CD4-positive, alpha-beta T cell treated with Interleukin-12 subunit alpha and Interleukin-12 subunit beta, for 1 hour (primary cell): ENCODE results near the gene RNF217.
"Not testable (repeated sequence)": the region's sequence is repeated elsewhere in the genome, so short reads cannot be mapped to it uniquely, and the experiment has no call there.

Source experiments
- DNase-seq: peaks from one replicate; pipeline ENCODE4 v3.0.0-alpha.2; 2020

The RNF217 gene

DNA sequence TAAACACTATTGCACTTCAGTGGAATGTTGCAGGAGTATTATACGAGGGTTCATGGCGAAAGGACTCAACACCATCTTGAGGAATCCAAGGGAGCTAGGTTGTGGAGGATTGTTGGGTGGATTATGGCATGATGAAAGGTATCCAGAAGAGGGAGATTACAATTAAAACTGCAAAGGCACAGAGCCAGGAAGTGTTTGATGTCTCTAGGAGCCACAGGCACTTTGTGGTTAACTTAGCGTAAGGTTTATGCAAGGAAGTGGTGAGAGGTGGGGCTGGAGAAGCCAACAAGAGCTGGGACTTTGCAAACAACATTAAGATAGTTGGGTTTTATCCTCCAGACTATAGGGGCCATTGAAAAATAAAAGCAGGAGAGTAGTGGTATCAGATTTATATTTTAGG is 104.7 kb downstream of the RNF217 start:
- DNase-seq = peak; percentile 43

DNA sequence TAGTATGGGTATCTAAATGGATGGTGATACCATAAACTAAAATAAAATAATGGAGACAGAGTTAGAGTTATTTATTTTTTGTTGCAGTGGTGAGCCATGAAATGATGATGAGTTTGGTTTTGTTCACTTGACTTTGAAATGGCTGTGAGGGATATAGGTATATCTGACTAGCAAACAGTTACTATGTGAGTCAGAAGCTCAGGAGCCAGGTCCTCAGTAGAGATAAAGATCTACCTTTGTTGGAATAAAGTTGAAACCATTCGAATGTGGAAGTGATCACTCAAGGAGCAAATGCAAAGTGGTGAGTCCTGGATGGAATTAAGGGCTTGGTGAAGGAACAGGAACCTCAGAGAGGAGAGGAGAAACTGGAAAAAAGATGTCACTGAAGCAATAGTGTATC is 105.3 kb downstream of the RNF217 start:
- no peak for DNase-seq

DNA sequence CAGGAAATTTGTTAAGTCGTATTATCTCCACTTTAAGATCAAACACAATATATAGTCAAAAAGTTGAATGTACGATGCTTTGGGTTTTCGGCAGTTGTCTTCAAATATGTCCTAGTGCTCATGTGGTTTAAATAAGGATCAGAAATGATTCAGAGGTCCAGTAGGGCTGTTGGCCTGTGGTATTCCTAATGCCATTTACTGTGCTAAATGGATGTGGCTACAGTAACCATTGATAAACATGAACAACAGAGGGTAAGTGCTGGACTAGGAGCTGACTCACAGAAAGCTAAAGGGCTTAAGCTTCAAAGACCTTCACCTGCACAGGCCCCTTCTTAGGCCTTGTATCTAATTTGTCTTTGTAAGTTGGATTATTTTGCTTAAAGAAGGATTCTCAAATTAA is 110.8 kb downstream of the RNF217 start:
- DNase-seq = no peak

DNA sequence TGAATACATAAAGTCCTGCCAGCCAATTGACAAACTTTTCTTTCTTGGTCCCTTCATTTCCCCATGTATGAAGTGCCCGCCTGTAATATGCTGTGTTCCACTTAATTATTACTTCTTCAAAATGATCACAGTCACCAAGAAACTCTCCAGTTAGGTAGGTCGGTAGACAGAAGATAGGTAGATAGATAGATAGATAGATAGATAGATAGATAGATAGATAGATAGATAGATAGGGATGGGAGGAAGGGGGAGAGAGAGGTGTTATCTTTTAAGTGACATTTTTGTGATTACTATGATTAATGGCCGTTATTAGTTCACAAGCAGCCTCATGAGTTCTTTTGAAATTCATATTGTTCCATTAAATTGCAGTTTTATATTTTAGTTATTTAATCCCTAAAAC is 111.9 kb downstream of the RNF217 start:
- no peak for DNase-seq

DNA sequence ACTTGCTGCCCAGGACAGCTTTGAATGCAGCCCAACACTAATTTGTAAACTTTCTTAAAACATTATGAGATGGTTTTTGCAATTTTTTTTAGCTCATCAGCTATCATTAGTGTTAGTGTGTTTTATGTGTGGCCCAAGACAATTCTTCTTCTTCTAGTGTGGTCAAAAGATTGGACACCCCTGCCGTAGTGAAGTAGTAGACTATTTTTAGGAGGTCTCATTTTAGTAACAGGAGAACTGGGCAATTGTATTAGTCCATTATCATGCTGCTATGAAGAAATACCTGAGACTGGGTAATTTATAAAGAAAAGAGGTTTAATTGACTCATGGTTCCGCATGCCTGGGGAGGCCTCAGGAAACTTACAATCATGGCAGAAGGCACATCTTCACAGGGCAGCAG is 112.8 kb downstream of the RNF217 start:
- DNase-seq = not testable (repeated sequence)

DNA sequence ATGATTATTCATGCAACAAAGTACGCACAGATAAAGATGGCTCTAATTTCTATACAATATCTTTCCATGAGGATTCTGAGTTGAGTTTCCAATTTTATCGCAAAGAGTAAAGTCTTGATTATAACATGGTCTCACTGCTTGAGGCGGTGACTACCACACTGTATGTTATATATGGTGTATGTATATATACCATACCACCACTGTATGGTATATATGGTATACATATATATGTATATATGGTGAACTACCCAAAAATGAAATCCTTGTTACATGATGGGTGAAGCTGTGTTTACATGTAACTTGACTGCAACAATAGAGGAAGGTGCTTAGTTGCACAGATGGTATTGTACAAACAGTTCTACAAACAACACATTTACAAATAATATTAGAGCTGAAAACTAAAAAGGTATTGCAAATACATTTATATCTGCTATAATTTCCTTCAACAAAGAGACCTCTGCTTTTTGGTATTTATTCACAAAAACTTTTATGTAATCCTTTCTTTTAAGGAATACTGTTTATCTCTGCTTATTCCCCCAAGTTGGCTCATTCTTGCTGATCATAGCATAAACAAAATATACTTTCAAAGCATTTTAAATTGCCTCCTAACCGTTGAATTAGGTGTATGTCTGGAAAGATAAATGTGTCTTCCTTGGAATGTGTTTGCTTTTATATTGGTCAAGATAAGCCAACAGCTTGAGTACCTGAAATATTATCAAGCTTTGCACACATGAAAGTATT is 113.7 kb downstream of the RNF217 start:
- no peak for DNase-seq

DNA sequence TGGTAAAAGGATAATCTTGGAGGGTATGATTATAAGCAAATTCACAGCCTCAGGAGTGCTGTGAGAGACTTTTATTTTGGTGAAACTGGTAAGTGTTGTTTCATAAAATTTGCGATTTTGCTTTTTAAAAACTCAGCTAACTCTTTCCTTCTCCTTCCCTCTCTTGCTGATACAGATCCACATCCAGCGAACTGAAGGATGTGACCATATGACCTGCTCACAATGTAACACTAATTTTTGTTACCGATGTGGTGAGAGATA is 114.2 kb downstream of the RNF217 start:
- no peak for DNase-seq

DNA sequence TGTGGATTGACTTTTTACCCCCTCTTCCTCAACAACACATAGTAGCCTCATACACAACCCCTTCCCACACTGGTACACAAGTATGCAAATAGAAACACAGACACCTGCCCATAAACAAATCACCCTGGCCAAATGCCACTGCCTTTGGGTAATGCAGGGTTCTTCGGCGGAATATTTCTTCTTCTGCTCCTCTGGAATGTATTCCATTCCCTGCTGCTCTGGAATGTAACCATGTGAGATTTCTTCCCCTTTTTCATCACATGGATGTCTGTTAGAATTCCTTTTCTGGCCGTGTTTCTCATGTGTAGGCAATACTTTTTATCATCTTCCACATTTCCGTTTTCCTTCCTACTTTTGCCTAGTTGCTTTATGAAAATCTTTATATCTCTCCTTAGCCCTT is 115.2 kb downstream of the RNF217 start:
- no peak for DNase-seq

DNA sequence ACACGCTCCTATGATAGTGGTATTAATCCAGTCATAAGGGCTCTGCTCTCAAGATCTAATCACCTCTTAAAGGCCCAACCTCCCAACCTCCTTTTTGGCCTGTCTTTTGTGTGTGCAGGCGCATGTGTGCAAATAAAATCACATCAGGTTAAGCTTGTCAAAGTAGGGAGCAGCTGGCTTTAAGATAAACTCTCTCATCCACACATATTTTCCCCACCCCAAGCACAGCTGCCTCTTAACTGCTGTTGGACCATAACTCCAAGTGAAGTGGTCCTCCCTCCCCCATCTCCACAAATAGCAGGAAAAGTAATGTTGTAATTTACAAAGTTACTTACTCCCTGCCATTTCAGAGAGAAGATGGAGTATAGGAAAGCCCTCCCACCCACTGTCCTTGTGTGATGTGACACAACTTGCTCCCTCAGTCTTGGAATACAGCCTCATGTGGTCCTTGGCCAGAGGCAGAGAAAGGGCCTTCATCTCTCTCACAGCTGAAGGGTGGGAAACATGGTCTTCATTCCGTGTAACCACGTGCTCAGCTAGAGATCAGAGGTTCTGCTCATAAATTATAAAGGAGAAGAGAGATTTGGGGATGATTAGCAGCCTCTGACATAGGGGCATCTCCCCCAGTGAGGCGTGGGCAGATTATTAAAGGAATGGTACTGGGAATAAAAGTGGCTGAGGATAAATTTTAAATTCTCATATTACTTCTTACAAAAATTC is 116.5 kb downstream of the RNF217 start:
- no peak for DNase-seq

DNA sequence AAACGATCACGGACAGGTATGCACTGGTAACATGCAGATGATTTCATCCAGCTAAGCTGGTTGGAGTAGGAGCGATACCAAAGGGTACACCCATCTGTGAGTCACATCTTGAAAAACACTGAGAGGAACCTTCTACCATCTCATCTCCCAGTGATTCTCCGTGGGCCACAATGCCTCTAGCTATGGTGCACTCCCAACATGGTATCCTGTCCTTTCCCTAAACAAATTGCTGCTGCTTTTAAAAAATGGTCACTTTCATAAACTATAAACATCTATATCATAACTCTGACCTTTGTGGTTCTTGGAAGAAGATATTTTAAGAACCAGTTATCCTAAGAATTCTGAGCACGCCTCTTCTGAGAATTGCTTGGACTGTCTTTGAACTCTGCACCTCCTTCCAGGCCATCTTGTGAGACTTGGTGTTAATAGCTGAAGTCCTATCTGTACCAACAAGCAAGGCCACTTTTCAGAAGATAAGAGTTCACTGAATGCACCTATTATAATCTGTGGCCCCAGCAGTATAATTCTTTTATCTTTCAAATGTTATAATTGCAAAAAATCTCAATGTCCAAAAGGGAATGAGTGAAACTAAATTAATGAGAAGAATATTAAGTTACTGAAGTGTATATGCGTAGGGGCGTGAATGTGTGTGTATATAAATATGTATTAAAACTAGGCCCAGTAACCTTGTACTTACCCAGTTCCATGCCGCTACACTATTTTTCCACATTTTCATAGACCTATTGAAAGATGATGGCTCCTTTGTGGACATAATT is 120.9 kb downstream of the RNF217 start:
- no peak for DNase-seq

DNA sequence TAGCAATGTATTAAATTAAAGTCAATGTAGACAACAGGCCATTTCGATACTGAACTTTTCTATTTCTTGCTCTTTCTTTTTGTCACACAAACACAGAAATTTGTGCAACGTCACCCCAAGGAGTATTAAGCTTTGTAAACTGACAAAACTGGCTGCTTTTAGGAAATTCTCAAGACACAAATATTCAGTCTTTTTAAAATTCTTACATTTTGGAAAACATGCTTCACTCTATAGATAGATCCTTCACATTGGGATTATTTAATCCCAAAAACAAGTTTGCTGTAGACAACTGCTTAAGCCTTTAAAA is 121.4 kb downstream of the RNF217 start:
- no peak for DNase-seq

DNA sequence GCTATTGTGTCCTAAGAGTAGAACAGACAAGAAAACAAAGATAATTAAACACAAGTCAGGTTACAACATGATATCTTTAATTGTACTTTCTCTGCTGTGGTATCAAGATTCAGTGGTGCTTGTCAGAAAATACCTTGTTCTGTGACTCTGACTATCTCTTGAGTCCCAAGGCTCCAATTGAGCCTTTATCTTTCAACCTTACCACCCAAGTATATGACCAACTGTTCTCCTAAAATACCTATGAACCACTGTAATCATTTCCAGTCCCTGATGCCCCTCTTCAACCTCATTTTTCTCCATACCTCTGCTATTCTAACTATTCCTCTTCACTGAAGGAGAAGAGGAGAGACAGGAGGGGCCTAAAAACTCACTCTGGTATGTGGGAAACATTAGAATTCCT is 124.5 kb downstream of the RNF217 start:
- DNase-seq = no peak

DNA sequence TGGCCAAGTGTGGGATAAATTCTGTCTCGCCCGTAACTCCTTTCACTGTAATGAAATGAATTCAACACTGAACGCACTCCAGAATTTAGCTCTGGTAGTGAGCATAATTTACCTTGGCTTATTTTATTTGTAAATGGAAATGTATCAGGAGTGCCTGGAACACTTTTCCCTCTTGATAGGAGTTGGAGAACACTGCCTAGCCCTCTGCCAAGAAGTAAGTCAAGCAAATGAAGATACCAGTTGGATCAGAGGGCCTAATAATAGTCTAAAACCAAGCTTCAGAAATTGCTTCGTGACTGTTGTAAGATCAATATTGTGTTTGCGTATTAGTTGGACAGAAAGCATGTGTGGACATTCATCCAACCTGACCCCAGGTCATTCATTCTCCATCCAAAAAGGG is 126.7 kb downstream of the RNF217 start:
- no peak for DNase-seq

DNA sequence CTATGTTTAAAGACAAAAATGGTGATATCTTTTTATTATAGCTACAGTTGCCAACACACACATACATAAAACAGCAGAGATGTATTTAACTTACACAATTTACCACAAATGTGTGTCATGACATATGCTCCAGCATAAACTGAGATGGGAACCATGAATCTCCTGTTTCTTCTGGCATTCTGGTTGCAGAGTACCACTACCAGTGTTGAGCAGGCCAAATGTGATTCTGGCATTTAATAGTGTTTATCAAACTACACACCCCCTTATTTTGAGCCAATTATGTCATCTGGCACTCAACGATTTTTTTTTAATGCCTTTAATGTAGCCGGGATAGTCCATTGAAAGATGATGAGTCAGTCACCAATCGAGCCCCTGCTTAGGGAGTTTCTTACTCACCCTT is 132.3 kb downstream of the RNF217 start:
- DNase-seq = no peak

DNA sequence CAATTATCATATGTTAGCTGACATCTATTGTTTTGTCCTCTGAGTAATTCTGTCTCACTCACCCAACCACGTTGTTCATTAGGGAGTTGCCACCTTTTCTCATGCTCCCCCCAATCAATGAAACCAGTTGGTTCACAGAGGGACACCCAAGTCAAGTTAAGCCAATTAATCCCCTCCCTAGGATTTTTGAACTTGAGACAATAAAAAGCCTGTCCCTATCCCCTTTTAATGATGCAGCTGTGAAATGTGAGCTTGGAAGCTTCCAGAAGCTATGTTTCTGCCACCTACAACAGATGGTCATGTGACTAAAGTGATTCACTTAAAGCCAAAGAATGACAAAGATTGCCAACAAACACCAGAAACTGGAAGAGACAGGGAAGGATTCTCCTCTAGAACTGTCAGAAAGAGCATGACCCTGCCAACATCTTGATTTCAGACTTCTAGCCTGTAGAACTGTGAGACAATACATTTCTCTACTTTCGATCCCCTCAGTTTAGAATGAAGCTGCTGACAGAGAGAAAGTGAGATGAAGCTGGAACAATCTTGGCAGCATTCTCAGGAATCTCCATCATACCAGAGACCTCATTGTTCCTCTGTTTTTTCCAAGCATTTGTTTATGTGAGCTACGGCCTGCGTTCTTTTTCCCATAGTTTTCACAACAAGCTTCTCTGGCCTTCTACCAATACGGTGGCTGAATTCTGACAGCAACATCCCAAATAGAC is 133.5 kb downstream of the RNF217 start:
- DNase-seq = no peak

DNA sequence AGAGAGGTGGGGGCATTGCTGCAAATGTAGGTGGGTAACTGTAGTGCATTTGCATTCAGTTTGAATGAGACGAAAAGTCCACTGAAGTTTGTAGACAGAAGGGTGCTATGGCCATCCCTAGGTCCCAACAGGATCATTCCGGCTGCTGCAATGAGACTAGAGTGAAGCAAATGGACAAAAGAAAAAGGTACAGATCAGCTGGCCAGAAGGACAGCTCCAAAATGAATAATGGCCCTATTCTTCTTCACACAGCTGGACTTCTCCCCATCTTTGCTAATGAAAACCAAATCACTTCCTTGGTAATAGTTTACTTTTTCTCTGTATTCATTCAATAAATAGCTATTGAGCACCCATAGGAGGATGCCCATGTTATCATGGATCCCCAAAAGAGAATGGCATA is 134.9 kb downstream of the RNF217 start:
- DNase-seq = no peak

DNA sequence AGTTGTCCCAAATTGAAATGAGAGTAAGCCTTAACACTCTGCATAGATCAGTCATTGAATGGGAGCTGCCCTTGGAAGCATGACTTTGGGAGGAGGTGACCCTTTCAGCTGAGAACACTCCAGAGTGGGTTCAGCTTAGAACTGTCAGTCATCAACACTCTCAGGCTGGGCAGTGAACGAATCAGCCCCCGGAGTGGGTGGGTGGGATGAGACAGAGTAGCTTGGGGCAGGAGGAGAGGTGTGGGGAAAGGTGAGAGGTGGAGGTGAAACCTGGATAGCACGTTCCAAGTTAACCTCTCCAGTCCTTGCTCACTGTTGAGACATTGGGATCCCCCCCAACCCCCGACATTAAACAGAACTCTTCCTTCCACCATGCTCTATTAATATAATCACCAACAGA is 136.0 kb downstream of the RNF217 start:
- no peak for DNase-seq

DNA sequence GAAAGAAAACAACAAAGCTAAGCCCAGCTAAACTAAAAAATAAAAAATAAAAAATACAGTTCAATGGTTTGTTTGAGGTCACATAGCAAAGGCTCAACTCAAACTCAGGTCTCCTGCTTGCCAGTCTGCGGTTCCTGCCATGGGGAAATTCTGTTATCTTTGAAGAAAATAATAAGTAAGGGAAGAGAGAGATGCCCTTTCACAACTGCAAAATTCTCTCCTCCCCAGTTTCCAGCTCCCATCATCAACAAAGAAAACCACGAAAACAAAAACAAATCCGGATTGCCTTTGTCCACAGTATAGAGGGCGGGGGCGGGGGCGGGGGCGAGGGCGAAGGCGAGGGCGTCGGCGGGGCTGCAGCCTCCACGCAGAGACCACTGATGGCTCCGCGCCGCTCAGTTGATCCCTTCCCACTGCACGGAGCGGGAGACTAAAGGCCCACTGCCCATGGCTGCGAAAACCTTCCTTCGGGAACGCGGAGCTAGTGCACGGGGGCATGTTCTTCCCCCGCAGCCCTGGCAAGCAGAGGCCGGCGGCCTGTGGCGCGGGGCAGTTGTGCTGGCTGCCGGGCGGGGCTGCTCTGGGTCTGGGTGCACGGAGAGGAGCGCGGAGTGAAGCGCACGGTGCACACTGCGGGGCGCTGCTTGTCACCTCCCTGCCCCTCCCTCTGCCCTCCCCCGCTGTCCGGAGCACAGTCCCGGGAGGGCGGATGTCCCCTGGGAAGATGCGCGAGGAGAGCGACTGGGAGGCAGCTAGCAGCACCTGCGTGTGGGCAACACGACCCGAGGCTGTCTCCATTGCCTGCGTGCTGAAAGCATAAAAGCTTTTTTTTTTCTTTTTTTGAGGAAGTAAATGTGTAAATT is 137.2 kb downstream of the RNF217 start:
- DNase-seq = peak; percentile 24

DNA sequence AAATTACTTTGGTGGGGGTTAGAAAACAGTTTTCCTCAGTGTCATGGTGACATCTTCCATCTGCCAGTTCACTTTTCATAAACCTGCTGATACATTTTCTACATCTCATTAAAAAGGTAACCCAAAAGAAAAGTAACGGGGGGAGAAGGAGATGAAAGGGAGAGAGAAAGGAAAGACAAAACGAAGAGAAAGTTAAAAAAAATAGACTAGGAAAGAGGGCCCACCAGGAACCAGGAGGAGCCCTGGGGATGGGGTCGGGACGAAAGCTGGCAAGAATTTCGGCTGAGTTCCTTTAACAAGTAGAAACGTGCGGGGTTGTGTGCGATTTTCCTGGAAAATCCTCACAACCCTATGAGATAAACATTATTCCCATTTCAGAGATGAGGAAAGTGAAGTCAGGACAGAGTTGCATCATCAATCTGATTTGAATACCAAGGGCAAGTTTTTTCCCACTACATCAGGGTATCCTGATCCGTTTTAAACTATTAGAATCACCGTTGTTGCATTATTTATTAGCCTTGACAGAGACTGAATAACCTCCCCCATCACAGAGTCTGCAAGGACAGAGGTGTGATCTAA is 137.9 kb downstream of the RNF217 start:
- no peak for DNase-seq

DNA sequence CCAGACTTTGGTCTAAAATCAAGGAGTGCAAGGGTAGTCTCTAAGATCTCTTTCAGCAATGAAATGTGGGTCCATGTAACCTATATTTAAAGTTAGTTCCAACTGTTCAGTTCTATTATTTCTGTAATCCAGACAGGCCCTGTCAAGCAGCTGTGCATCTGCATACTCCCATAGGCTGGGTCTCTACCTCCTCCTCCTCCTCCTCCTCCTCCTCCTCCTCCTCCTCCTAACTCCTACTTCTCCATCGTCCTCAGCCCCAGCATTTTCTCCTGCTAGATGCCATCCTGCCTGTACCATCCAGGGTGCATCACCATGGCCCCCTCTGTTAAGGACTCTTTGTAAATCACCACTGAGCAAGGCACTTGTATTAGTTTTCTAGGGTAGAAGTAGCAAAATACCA is 138.9 kb downstream of the RNF217 start:
- DNase-seq = no peak

DNA sequence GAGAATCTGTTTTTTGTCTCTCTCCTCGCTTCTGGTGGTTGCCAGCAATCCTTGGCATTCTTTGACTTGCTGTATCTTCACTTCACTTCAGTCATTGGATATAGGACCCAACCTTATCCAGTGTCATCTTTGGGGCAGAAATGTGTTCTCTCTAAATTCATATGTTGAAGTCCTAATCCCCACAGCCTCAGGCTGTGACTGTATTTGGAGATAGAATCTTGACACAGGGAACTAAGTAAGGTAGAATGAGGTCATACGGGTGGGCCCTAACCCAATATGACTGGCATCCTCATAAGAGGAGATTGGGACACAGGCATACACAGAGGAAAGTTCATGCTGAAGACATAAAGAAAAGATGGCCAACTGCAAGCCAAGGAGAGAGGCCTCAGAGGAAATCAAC is 139.4 kb downstream of the RNF217 start:
- no peak for DNase-seq

DNA sequence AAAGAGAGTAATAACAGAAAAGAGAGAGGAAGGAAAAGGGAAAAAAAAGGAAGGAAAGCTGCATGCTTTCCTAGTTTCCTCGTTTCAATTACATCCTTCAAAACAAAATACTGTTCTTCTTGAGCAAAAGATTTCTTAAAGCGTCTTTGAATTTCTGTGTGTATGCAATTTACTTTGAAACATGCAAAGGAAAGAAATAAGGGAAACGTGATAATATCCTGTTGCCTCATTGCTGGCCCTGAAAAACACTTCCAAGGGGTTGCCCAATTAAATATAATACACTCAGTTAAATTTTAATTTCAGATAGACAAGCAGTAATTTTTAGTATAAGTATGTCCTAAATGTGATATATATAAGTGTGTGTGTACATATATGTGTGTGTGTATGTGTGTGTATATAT is 140.2 kb downstream of the RNF217 start:
- no peak for DNase-seq
